HG02943 (cell line): ENCODE results near the gene HOXC5.

Experiments
- ATAC-seq: cut with Tn5 transposase; IDR thresholded peaks from one replicate; pipeline ENCODE4 v1.9.1; 2021; ENCODE audit warnings: mild to moderate bottlenecking, low read depth, moderate library complexity; ENCODE audit not compliant: unreplicated experiment

HOXC5 gene

DNA sequence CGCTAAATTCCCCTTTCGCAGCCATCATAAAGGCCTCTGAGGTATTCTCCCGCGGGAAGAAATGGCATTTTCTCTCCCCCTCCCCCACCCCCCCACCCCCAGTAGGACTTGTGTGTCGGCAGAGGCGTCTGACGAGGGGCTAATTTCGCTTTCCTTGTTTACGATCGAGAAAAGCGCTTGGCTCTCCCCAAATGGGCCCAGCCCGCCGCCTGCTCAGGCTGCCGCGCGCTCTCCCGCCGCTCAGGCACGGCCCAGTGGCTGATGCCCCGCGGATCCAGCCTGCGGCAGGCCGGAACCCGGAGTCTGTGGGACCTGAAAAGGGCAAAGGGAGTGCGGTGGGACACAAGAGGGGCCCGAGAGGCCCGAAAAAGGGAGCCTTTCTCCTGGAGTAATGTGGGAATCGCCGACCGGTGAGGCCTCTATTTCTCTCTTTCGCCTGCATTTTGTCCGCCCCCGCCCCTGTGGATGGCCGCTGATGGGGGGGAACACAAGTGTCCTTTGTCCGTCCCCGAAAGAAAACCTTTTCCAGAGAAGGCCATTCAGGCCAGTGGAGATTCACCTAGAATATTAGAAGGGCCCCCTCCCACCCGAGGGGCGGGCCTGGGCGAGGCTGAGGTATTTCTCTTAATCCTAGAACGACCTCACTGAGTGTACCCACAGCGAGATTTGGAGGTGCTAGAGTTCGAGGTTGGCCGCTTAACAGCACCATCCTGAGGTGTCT lies 13.6 kb upstream of the HOXC5 start:
- no peak for ATAC-seq

DNA sequence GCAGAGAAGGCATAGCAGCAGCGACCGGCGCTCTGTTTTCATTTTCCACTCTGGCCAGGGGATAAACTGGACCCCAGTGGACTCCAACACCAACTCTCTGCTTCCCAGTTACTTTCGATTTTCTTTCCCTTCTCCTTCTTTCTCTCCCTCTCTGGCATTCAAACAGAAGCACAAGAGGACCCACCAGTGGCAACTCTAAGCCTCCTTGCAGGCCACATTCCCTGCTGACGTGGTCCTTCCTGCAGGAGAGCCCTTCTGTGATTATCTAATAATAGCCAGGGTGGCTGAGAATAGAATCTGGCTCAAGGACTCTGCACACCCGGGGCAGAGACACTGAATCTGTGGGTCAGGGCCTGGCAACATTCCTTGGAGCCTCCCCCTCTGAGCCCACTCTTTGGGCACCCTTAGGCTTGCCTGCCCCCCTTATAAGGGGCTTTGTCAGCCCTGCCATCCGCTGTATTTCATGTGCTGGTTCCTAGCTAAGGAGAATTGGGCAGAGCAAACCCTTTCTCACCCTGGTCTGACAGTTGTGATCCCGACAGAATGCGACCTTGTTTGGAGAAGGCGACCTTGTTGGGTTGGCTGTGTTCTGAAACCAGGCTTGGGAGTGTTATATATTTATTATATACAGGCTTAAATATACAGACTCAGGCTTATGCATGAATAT lies 12.8 kb upstream of the HOXC5 start:
- ATAC-seq: no peak

DNA sequence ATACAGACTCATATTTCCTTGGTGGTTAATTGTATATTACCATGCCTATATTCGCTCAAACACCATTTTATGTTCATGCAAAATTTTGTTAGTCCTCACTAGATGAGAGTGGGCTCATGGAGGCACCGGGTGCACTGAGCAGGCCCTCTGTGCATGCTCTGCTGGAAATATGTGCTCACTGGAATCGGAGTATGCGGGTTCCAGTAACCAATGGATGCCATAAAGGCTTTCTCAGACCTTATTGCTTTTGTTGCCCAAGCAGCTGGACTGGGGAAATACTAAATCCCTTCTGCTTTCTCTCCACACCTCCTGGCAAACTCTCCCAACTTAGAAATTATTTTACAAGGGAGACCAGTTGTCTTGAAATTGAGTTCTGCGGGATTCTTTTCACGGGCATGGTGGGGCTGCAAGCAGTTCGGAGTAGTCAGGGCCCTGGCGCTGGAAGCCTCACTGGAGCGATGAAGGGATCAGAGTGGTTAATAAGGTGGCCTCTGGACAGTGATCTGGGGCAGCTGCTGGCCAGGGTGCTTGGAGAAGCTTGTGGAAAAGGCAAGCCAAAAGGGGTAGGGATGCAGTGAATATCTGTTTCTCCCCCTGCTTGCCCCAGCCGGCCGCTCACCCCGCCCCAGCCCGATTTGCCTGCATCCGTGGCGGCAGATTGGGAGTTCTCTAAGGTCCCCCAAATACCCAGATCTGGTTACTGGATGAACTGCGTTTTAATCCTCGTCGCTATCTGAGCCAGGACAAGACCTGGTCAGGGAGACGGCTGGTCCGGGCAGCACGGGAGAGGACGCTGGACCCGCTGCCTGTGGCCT lies 12.1 kb upstream of the HOXC5 start:
- ATAC-seq: no peak

DNA sequence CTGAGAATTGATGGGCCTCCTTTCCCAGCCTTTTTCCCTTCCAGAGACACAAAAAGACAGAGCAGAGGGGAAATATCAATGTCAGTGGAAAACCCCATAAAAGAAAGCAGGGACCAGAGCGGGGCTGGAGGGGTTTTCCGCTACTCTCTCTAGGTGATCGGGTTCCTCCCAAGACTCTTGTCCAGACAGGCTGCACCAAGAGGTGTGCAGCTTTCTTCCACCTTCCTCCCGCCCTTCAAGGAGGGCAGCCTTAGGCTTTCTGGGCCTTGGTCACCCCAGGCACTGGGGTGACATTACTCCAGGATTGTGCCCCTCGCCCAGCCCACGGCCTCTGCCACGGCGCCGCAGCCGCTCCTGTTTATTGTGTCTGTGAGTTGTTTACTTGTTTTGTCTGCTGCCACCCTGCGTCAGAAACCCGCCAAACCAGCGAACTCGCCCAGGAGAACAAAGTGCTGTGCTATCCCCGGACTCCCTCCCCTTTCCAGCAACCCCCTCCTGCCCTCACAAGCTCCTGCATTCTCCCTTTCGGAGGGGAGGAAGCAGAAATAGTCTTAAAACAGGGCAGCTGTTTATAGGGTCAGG lies 11.3 kb upstream of the HOXC5 start:
- no peak for ATAC-seq

DNA sequence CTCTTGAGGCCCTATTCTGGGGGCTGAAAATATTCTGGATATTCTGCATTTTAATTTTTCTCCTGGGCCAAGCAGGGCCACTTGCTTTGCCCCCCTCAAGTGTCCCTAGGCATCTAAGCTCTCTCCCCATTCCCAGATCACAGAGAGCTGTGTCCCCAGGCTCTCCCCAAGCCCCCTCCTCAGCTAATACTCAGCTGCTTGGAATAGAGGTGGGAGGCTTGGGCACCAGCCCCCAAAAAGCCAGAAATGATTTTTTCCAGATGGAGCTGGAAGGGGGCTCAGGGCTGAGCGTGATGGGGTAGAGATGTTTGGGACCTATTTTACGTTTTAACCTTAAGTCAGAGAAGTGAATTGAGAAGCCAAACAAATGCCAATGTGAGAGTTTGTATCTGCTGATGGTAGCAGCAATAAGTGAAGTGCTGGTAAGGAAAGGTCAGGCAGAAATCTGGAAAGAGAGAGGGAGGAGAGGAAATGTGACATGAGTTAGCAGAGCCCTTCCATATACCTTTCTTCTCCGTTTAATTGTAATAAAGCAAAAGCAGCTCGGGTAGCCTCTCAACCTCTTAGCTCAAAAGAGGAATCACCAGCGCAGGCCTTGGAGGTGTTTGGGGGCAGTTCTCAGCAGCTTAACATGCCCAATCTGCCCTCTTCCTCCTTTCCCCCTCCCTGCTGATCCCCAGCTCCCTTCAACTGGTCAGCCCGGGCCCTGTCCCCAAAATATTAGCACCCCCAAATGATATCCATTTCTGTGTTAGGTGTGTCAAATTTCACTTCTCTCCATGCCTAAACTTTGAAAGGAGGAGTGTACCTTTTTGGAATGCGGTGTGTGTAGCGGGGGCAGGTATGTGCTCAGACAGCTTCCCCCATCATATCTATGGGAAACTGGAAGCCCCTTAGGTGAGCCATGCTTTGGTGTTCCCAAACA lies 9.6 kb upstream of the HOXC5 start:
- ATAC-seq: no peak

DNA sequence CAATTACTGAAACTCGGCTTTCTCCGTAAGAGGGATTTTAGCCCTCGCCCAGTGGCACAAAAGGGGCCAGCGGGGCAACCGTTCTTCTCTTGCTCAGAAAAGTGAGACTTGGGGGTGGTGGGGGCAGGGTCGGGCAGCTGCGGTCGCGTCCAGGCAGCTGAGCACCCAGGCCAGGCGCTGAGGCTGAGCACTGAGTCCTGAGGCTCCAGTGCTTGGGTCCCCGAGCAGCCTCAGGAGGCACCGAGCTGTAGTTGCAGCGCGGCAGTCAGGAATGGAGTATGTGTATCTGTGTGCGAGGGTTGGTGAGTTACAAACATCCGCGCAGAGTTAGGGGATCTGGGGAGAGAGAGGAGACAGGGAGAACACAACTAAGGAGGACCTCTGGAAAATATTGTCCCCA lies 8.7 kb upstream of the HOXC5 start:
- ATAC-seq: no peak

DNA sequence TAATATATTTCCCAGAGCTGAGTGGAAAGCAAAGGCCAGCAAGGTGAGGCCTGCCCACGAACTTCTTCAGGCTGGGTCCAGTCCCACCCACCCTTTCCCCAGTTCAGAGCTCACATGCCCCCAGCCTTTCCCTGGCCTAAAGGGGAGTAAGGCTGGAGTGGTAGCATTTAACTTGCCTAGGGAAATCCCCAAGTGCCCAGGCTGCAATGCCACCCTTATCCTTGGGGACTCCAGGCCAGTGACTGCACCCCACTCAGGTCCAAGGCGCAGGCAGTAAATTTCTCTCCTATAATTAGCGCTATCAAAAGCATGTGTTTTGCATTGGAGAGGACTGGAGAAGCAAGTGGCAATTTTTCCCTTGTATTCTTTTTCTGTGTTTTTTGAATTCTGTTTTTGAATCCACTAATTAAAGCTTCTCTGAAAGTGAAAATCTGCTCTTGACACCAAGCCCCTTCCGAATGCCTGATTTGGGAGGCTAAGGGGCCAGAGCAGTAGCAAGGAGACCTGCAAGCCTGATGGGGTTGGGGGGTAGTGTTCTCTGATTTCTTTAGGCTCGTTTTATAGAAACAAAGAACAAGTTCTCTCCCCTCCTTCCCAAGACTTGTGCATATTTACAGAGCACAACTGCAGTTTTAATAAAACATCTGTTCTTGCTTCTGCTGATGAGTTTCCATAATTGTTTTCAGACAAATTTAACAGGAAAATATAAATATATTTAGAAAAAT lies 8.1 kb upstream of the HOXC5 start:
- no peak for ATAC-seq

DNA sequence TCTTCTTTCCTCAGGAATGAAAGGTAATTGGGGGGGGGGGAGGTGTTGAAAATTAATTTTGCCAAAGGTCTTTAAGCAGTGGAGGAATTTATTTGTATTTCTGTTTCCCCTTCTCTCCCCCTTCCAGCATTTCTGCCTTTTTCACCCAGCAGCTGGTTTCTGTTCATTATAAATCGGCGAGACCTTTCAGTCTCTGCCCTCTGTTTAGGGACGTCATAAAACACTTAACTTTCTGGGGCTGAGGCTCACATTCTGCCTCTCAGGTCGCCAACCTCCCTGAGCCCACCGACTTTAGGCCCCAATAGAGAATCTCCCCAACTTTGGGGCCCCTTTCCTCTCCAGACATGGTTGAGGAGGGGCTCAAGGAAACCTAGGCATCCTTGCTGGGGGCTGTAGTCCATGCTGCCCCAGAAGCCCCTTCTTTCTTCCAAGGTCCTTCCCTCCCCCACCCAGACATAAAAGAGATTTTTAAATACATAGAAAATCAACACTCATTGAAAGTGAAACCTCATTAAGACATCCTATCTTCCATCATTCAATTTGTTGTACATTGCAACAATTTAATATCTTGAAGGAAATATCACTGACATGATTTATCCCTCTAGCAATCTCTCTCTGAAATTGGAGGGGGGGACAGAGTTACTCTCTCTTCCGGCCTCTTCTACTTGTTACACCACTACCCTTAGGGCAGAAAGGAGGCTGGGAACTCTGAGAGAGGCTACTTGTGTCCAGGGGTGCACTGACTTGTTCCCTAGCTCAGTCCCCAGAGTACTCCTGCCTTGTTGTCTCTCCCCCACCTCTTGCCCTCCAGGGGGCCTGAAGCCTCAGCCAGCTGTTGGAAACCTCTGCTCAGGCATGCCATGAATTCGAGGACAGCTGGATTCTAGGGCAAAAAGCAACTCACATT lies 7.1 kb upstream of the HOXC5 start:
- no peak for ATAC-seq

DNA sequence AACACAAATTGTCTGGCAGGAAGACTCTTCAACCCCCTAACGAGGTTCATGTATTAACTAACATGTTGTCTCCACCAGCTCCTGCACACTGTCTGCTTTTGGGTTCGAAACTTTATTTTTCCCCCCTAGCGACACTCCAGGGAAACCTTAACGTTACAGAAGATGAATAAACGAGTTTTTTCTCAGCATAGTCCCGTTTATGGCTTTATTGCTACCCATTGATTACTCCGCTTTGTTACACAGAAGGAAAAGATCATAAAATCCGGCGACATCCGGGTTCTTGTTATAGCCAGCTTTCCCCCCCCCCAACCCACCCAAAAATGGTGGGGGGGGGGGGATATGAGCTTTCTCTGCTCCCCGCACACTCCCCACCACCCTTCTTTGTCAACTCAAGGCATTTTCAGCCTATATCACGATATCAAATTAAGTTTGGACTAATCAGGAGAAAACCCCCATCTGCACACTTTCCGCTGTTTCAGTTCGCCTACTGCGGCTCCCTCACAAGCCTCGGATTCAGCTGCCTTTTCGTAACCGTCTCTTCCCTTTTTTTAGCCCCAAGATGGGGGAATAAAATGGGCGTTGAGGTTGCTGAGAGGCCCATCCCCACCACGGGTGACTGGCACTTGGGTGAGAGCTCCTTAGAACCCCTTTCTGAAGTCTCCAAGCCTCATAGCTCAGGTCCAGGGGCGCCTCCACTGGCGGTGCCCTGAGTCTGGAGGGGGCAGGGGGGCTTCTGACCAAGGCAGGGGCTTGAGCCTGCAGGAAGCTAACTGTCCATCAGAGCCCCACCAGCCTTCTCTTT lies 6.0 kb upstream of the HOXC5 start:
- ATAC-seq: no peak

DNA sequence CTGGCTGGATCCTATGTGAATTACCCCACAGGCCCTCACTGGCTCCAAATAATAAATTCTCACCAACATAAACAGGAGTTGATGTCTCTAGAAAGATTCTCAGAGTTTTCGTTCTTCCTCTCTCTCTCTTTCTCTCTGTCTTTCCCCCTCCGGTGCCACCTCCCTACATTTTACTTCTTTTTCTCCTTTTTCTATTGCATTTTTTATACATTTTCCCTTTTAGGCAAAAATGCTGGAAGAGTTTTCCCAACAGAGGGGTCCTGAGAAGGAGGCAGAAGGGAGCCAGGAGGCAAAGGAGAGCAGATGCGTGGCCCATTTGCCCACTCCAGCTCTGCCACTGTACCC lies 5.4 kb upstream of the HOXC5 start:
- no peak for ATAC-seq

DNA sequence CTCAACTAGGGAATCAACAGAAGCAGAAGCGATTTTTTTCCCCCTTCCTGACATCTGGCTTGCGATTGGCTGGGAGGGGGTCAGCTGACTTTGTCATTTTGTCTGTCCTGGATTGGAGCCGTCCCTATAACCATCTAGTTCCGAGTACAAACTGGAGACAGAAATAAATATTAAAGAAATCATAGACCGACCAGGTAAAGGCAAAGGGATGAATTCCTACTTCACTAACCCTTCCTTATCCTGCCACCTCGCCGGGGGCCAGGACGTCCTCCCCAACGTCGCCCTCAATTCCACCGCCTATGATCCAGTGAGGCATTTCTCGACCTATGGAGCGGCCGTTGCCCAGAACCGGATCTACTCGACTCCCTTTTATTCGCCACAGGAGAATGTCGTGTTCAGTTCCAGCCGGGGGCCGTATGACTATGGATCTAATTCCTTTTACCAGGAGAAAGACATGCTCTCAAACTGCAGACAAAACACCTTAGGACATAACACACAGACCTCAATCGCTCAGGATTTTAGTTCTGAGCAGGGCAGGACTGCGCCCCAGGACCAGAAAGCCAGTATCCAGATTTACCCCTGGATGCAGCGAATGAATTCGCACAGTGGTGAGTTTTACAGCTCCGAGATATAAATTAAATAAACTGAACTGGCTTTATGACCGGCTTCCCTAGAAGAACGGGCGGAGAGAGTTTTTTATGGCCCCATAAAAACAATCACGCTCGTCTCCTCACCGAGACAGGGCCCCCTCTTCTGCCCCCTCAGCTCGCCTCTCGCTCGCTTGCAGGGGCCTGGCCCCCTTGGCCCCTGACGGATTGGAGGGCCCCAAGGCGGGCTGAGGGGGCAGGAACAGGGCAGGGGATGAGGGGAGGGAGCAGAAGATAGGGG lies 4.3 kb upstream of the HOXC5 start, which contains the start of gene HOXC6:
Gene HOXC6, plus strand, starts transcription at position 127 of the 888 bp plus-strand sequence. Its CDS starts 82 bp downstream, at position 209.
- no peak for ATAC-seq

DNA sequence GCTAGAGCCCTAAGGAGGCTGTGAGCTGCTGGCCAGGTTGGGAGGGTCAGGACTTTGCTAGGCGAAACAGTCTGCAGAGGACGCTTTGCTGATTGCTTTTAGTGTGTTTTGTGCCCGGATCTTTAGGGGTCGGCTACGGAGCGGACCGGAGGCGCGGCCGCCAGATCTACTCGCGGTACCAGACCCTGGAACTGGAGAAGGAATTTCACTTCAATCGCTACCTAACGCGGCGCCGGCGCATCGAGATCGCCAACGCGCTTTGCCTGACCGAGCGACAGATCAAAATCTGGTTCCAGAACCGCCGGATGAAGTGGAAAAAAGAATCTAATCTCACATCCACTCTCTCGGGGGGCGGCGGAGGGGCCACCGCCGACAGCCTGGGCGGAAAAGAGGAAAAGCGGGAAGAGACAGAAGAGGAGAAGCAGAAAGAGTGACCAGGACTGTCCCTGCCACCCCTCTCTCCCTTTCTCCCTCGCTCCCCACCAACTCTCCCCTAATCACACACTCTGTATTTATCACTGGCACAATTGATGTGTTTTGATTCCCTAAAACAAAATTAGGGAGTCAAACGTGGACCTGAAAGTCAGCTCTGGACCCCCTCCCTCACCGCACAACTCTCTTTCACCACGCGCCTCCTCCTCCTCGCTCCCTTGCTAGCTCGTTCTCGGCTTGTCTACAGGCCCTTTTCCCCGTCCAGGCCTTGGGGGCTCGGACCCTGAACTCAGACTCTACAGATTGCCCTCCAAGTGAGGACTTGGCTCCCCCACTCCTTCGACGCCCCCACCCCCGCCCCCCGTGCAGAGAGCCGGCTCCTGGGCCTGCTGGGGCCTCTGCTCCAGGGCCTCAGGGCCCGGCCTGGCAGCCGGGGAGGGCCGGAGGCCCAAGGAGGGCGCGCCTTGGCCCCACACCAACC lies 3.1 kb upstream of the HOXC5 start:
- ATAC-seq: no peak

DNA sequence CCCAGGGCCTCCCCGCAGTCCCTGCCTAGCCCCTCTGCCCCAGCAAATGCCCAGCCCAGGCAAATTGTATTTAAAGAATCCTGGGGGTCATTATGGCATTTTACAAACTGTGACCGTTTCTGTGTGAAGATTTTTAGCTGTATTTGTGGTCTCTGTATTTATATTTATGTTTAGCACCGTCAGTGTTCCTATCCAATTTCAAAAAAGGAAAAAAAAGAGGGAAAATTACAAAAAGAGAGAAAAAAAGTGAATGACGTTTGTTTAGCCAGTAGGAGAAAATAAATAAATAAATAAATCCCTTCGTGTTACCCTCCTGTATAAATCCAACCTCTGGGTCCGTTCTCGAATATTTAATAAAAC lies 2.4 kb upstream of the HOXC5 start:
- no peak for ATAC-seq

DNA sequence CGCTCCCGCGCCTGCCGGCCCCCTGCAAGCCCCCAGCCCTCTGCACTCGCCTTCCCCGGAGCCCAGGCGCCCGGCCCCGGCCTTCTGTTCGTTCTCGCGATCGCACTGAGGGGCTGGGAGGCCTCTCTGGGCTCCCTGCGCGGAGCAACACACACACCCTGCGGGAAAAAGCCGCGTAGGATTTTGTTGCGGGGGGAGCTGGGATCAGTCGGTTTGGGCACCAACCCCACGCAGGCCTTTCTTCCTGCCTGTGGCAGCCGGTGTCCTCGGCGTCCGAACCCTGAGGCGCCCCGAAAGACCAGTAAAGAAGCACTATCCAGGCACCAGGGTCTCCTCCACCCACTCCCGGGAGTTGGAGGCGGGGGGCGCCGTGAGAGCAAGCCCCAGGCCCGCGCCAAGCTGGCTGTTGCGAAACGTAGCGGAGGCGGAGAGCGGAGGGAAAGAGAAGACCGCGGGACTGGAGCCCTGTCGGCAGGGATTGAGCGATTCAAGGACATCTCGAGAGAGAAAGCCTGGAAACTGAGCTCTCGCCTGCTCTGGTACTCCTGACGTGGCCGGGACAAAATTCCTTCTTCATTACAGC lies 1.9 kb upstream of the HOXC5 start:
- no peak for ATAC-seq

DNA sequence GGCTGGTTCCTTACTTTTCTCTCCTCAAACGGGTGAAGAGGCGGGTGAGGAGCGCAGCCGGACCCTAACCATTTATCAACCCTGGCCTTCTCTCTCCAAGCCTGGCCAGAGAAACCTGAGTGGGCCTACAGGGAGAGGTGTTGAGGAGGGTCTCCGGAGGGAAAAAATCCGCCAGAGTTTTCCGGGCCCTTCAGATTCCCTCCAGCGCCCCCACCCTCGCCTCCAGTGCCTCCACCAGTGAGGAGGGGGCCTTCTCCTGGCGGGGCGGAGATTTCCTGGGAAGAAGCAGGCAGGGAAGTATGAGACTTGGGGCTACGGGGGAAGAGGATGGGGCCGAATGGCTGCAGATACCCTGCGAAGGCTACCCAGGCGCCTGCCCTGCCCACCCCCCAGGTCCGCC lies 1.4 kb upstream of the HOXC5 start:
- ATAC-seq: no peak
